HCT116 (cell line): Measurements from ENCODE around the gene SARM1. TPM values are rescaled to one million over a fixed set of nuclear protein-coding genes. Genes with fewer than 3 reads are reported as not detected.

ENCODE experiments used
- ATAC-seq: fragments of 200-7000 bp; cut with Tn5 transposase; 2 replicates; pipeline ENCODE4 v1.9.1; 2020; ENCODE audit warnings: mild to moderate bottlenecking, moderate library complexity
- BruUV-seq: library from RNA; stranded (reverse); fragments of 400-500 nt; replicated peaks from 2 replicates; lab custom pipeline; 2021; lab: Mats Ljungman, UMichigan
- CTCF ChIA-PET: fragments of 300-600 bp; sonication (Branson Sonifier 250); formaldehyde crosslinking; loops from one replicate; lab custom pipeline; 2021; ENCODE audit warnings: antibody characterized with exemption; lab: Charles Lee
- POLR2A ChIA-PET: fragments of 300-600, 350-600 bp; sonication (Branson Sonifier 250); formaldehyde crosslinking; loops from one replicate; lab custom pipeline; 2021; ENCODE audit warnings: antibody characterized with exemption; lab: Charles Lee
- RAD21 ChIA-PET, 2 experiments: fragments of 300-600 bp; sonication (Branson Sonifier 250); formaldehyde crosslinking; loops; one replicate each; lab custom pipeline; 2023; ENCODE audit warnings: low total read pairs in 2 of 2; ENCODE audit not compliant: uncharacterized antibody in 2 of 2, unreplicated experiment in 2 of 2, low non-redundant PET in 1 of 2; lab: Charles Lee
- DNase-seq: peaks from one replicate; pipeline ENCODE4 v3.0.0-alpha.2; 2010; ENCODE audit warnings: low read depth, low spot score
- H2AFZ ChIP-seq: fragments of 200-600 bp; shearing (Covaris generic), sonication (generic); 2 replicates; pipeline ENCODE4 v1.6.1; 2017; ENCODE audit warnings: low read depth, mixed run types, mixed read lengths, antibody characterized with exemption, low read length; ENCODE audit not compliant: poor library complexity, severe bottlenecking
- H3K27ac ChIP-seq: 2 replicates; pipeline ENCODE4 v1.5.1; 2012; ENCODE audit warnings: low read depth, low read length
- H3K27me3 ChIP-seq: fragments of 200-600 bp; sonication (generic); 2 replicates; pipeline ENCODE4 v1.6.1; 2016; ENCODE audit warnings: mixed run types, low read length, mixed read lengths; ENCODE audit not compliant: insufficient read depth
- H3K36me3 ChIP-seq, 2 experiments: fragments of 200-500 bp in 1 of 2; fragments of 200-600 bp in 1 of 2; sonication (Bioruptor generic) in 1 of 2; sonication (generic) in 1 of 2; 2 replicates each; pipeline versions ENCODE4 v1.5.1 to v1.6.1; 2014 to 2016; ENCODE audit warnings: low read length in 2 of 2, inconsistent platforms in 1 of 2, mixed read lengths in 1 of 2, mixed run types in 1 of 2; ENCODE audit not compliant: insufficient read depth in 2 of 2, control insufficient read depth in 1 of 2
- H3K4me1 ChIP-seq, 2 experiments: fragments of 200-600 bp in 1 of 2; sonication (generic) in 1 of 2; 2 replicates each; pipeline versions ENCODE4 v1.5.1 to v1.6.1; 2012 to 2017; ENCODE audit warnings: low read length in 2 of 2, inconsistent platforms in 1 of 2, mild to moderate bottlenecking in 1 of 2, mixed read lengths in 1 of 2, mixed run types in 1 of 2, moderate library complexity in 1 of 2; ENCODE audit not compliant: insufficient read depth in 2 of 2, control insufficient read depth in 1 of 2
- H3K4me2 ChIP-seq: fragments of 200-600 bp; sonication (generic); 2 replicates; pipeline ENCODE4 v1.6.1; 2017; ENCODE audit warnings: mixed run types, low read length, mixed read lengths
- H3K4me3 ChIP-seq, 2 experiments: fragments of 200-600 bp in 1 of 2; sonication (generic) in 1 of 2; replicated peaks in 1 of 2; 2 replicates each; pipeline ENCODE4 v1.5.1; 2011 to 2016; ENCODE audit warnings: low read length in 2 of 2, control low read depth in 1 of 2, low read depth in 1 of 2, mild to moderate bottlenecking in 1 of 2, mixed read lengths in 1 of 2, mixed run types in 1 of 2
- H3K79me2 ChIP-seq: fragments of 200-600 bp; sonication (generic); 2 replicates; pipeline ENCODE4 v1.6.1; 2017; ENCODE audit warnings: mild to moderate bottlenecking, mixed run types, low read length, moderate library complexity, mixed read lengths; ENCODE audit not compliant: insufficient read depth
- H3K9ac ChIP-seq: fragments of 200-600 bp; sonication (generic); 2 replicates; pipeline ENCODE4 v1.6.1; 2016; ENCODE audit warnings: low read length, mixed read lengths
- H3K9me2 ChIP-seq: fragments of 200-600 bp; sonication (generic), shearing (Covaris generic); 2 replicates; pipeline ENCODE4 v1.6.1; 2017; ENCODE audit warnings: mixed run types, mild to moderate bottlenecking, moderate library complexity; ENCODE audit not compliant: insufficient read depth
- H3K9me3 ChIP-seq, 2 experiments: fragments of 200-500 bp in 1 of 2; fragments of 200-600 bp in 1 of 2; sonication (Bioruptor generic) in 1 of 2; sonication (generic) in 1 of 2; 2 replicates each; pipeline ENCODE4 v1.6.1; 2014 to 2017; ENCODE audit warnings: low read length in 2 of 2, mixed read lengths in 2 of 2, inconsistent platforms in 1 of 2, low read depth in 1 of 2, mild to moderate bottlenecking in 1 of 2, mixed run types in 1 of 2, moderate library complexity in 1 of 2; ENCODE audit not compliant: control insufficient read depth in 1 of 2, insufficient read depth in 1 of 2
- H4K20me1 ChIP-seq: fragments of 200-600 bp; sonication (generic), shearing (Covaris generic); 2 replicates; pipeline ENCODE4 v1.6.1; 2017; ENCODE audit warnings: mixed run types, mild to moderate bottlenecking, moderate library complexity; ENCODE audit not compliant: insufficient read depth
- CEBPB ChIP-seq: IDR thresholded peaks from 2 replicates; pipeline ENCODE4 v1.6.1; 2012; ENCODE audit warnings: low read depth
- ELF1 ChIP-seq: IDR thresholded peaks from 2 replicates; pipeline ENCODE4 v1.6.1; 2012; ENCODE audit warnings: low read depth, borderline replicate concordance
- EZH2 ChIP-seq: fragments of 200-600 bp; sonication (generic); IDR thresholded peaks from 2 replicates; pipeline ENCODE4 v1.6.1; 2017; ENCODE audit warnings: antibody characterized with exemption, mixed run types
- EZH2phosphoT487 ChIP-seq: fragments of 200-600 bp; IDR thresholded peaks from 2 replicates; pipeline ENCODE4 v1.6.1; 2018; ENCODE audit warnings: antibody characterized with exemption, borderline replicate concordance
- JUND ChIP-seq: IDR thresholded peaks from 2 replicates; pipeline ENCODE4 v1.6.1; 2012
- POLR2A ChIP-seq: IDR thresholded peaks from 2 replicates; pipeline ENCODE4 v1.7.0; 2011; ENCODE audit warnings: borderline replicate concordance; ENCODE audit not compliant: insufficient read depth, insufficient read length; ENCODE audit errors: extremely low read depth
- RAD21 ChIP-seq: IDR thresholded peaks from 2 replicates; pipeline ENCODE4 v1.6.1; 2012; ENCODE audit warnings: low read depth, mild to moderate bottlenecking
- SP1 ChIP-seq: IDR thresholded peaks from 2 replicates; pipeline ENCODE4 v1.6.1; 2012; ENCODE audit warnings: low read depth
- TCF7L2 ChIP-seq: IDR thresholded peaks from 2 replicates; pipeline ENCODE4 v1.7.0; 2011; ENCODE audit warnings: borderline replicate concordance, inconsistent platforms; ENCODE audit not compliant: insufficient read depth, insufficient read length; ENCODE audit errors: extremely low read depth
- YY1 ChIP-seq: IDR thresholded peaks from 2 replicates; pipeline ENCODE4 v1.6.1; 2011; ENCODE audit warnings: low read length, low read depth, moderate library complexity, mild to moderate bottlenecking; ENCODE audit not compliant: insufficient replicate concordance; ENCODE audit errors: extremely low read depth
- ZNF274 ChIP-seq: fragments of 200-500 bp; sonication (Bioruptor generic); IDR thresholded peaks from 2 replicates; pipeline ENCODE4 v1.6.1; 2014; ENCODE audit warnings: mild to moderate bottlenecking, low read depth, low read length, inconsistent platforms
- intact Hi-C: fragments of 100-400 bp; cut with micrococcal nuclease; formaldehyde crosslinking; loops from 2 replicates; pipeline ENCODE4 v1.10.0; 2022
- total RNA-seq: library from RNA; stranded (reverse); gene quantifications from one replicate; pipeline ENCODE4 v1.2.1, GENCODE V29; 2021; ENCODE audit not compliant: unreplicated experiment
- TF ChIP-seq, protein P1 (sequence below): IDR thresholded peaks from 2 replicates; pipeline ENCODE4 v1.6.1; 2012
- TF ChIP-seq, protein P2 (sequence below): IDR thresholded peaks from 2 replicates; pipeline ENCODE4 v1.6.1; 2012; ENCODE audit warnings: low read depth
- TF ChIP-seq, protein P3 (sequence below): IDR thresholded peaks from 2 replicates; pipeline ENCODE4 v1.6.1; 2011; ENCODE audit warnings: mild to moderate bottlenecking, low read length, moderate library complexity; ENCODE audit not compliant: insufficient replicate concordance; ENCODE audit errors: extremely low read depth
- TF ChIP-seq, protein P4 (sequence below): IDR thresholded peaks from 2 replicates; pipeline ENCODE4 v1.6.1; 2012

Gene SARM1
- total RNA-seq, 1 experiment from 2014 or later = 1.3 TPM

DNA sequence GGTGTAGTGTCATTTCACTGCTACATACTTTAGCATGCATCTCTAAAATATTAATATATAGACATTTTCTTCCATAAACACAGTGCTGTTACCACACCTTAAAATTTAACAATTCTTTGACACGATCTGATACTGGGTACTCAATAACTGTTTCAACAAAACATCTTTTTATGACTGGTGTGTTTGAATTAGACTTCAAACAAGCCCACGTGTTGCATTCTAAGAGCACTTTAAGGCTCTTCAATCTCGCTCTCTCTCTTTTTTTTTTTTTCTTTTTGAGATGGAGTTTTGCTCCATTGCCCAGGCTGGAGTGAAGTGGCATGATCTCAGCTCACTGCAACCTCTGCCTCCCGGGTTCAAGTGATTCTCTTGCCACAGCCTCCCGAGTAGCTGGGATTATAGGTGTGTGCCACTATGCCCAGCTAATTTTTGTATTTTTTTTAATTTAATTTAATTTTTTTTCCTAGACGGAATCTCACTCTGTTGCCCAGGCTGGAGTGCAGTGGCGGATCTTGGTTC lies 50.4 kb downstream of the SARM1 start:
- DNase-seq (no peak), ATAC-seq (no peak)
- Histone ChIP-seq H4K20me1 (no peaks in the 10 kb centered on the region), H2AFZ (no peak overlapping the region), H3K27me3 (no peaks in the 10 kb centered on the region), H3K27ac (no peak overlapping the region), H3K9me3 (no peaks in the 10 kb centered on the region), H3K4me2 (no peak overlapping the region), H3K36me3 (no peaks in the 10 kb centered on the region), H3K4me3 (no peak overlapping the region), H3K79me2 (no peaks in the 10 kb centered on the region), H3K9ac (no peak overlapping the region), H3K9me2 (no peaks in the 10 kb centered on the region), H3K4me1 (peaks cover 0 to 5% of the 10 kb centered on the region in 2 experiments; a peak in 2 of 4 replicates)
- TF ChIP-seq, protein P1, sequence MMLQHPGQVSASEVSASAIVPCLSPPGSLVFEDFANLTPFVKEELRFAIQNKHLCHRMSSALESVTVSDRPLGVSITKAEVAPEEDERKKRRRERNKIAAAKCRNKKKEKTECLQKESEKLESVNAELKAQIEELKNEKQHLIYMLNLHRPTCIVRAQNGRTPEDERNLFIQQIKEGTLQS = no peak
- no peak for TF ChIP-seq EZH2
- no peak for TF ChIP-seq YY1
- no peak for TF ChIP-seq SP1
- TF ChIP-seq, protein P2, sequence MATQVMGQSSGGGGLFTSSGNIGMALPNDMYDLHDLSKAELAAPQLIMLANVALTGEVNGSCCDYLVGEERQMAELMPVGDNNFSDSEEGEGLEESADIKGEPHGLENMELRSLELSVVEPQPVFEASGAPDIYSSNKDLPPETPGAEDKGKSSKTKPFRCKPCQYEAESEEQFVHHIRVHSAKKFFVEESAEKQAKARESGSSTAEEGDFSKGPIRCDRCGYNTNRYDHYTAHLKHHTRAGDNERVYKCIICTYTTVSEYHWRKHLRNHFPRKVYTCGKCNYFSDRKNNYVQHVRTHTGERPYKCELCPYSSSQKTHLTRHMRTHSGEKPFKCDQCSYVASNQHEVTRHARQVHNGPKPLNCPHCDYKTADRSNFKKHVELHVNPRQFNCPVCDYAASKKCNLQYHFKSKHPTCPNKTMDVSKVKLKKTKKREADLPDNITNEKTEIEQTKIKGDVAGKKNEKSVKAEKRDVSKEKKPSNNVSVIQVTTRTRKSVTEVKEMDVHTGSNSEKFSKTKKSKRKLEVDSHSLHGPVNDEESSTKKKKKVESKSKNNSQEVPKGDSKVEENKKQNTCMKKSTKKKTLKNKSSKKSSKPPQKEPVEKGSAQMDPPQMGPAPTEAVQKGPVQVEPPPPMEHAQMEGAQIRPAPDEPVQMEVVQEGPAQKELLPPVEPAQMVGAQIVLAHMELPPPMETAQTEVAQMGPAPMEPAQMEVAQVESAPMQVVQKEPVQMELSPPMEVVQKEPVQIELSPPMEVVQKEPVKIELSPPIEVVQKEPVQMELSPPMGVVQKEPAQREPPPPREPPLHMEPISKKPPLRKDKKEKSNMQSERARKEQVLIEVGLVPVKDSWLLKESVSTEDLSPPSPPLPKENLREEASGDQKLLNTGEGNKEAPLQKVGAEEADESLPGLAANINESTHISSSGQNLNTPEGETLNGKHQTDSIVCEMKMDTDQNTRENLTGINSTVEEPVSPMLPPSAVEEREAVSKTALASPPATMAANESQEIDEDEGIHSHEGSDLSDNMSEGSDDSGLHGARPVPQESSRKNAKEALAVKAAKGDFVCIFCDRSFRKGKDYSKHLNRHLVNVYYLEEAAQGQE = no peak
- no peak for TF ChIP-seq ELF1
- no peak for TF ChIP-seq JUND
- no peak for TF ChIP-seq RAD21
- TF ChIP-seq, protein P3, sequence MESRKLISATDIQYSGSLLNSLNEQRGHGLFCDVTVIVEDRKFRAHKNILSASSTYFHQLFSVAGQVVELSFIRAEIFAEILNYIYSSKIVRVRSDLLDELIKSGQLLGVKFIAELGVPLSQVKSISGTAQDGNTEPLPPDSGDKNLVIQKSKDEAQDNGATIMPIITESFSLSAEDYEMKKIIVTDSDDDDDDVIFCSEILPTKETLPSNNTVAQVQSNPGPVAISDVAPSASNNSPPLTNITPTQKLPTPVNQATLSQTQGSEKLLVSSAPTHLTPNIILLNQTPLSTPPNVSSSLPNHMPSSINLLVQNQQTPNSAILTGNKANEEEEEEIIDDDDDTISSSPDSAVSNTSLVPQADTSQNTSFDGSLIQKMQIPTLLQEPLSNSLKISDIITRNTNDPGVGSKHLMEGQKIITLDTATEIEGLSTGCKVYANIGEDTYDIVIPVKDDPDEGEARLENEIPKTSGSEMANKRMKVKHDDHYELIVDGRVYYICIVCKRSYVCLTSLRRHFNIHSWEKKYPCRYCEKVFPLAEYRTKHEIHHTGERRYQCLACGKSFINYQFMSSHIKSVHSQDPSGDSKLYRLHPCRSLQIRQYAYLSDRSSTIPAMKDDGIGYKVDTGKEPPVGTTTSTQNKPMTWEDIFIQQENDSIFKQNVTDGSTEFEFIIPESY = no peak
- no peak for TF ChIP-seq EZH2phosphoT487
- TF ChIP-seq ZNF274 = no peak
- TF ChIP-seq TCF7L2 = no peak
- no peak for TF ChIP-seq POLR2A
- TF ChIP-seq, protein P4, sequence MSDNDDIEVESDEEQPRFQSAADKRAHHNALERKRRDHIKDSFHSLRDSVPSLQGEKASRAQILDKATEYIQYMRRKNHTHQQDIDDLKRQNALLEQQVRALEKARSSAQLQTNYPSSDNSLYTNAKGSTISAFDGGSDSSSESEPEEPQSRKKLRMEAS = no peak
- TF ChIP-seq CEBPB = no peak
- no TSS peak for BruUV-seq
- ChIA-PET CTCF (no interaction called here), RAD21 (no interaction called here), POLR2A (interaction anchor here (0.7 kb wide), 1 partner anchor 858 kb away, joined by 3 read pairs; no protein-coding TSS in a partner anchor)
- intact Hi-C loops = no loop called here
